Stimulated activated CD8-positive, alpha-beta memory T cell treated with anti-CD3 and anti-CD28 coated beads, Interleukin-15, amount 100 ng/mL, for 4 hours (primary cell): Measurements from ENCODE around the gene C11orf52.

Experiments used
- DNase-seq, 2 donors: peaks; one replicate each; pipeline ENCODE4 v3.0.0-alpha.2; 2020; ENCODE audit warnings: low read depth in 2 of 2

Gene C11orf52

GRCh38 chr11:111975076-111975806, 56.5 kb downstream of the C11orf52 start:
- no peak for DNase-seq

GRCh38 chr11:111976119-111976766, 57.5 kb downstream of the C11orf52 start:
- DNase-seq = no peak
